Activated effector memory CD4-positive, alpha-beta T cell treated with Interleukin-2 at 50 U/mL for 16 hours (primary cell): ENCODE results near the gene MAPK8IP2.
"Not testable (repeated sequence)": the region's sequence is repeated elsewhere in the genome, so short reads cannot be mapped to it uniquely, and the experiment has no call there.

Experiments
- DNase-seq: peaks from one replicate; pipeline ENCODE4 v3.0.0-alpha.2; 2020

The MAPK8IP2 gene

GRCh38 chr22:50620593-50621355, 20.2 kb downstream of the MAPK8IP2 start:
- peak; percentile 53 for DNase-seq

- peak; percentile 39 for DNase-seq
Measured at GRCh38 chr22:50621356-50621880, 20.8 kb downstream of the MAPK8IP2 start.

GRCh38 chr22:50621948-50622722, 21.5 kb downstream of the MAPK8IP2 start:
- DNase-seq = peak; percentile 14

- no peak for DNase-seq
Measured at GRCh38 chr22:50622723-50623327, 22.2 kb downstream of the MAPK8IP2 start.

GRCh38 chr22:50624347-50625130, 23.9 kb downstream of the MAPK8IP2 start:
- DNase-seq = no peak

GRCh38 chr22:50625131-50625567, 24.6 kb downstream of the MAPK8IP2 start:
- no peak for DNase-seq

GRCh38 chr22:50625568-50626313, 25.1 kb downstream of the MAPK8IP2 start:
- DNase-seq = no peak

GRCh38 chr22:50626314-50626849, 25.8 kb downstream of the MAPK8IP2 start:
- DNase-seq = no peak

GRCh38 chr22:50626850-50627641, 26.5 kb downstream of the MAPK8IP2 start:
- no peak for DNase-seq

- DNase-seq = peak; percentile 72
Measured at GRCh38 chr22:50627642-50628542, 27.3 kb downstream of the MAPK8IP2 start, which contains the start of gene ARSA. Gene ARSA, minus strand, starts transcription at chr22:50628152. Its CDS starts 373 bp downstream, at chr22:50627779.

GRCh38 chr22:50628543-50629134, 28.0 kb downstream of the MAPK8IP2 start:
- no peak for DNase-seq

- no peak for DNase-seq
Measured at GRCh38 chr22:50630376-50630775, 29.8 kb downstream of the MAPK8IP2 start.

GRCh38 chr22:50633086-50633485, 32.5 kb downstream of the MAPK8IP2 start:
- no peak for DNase-seq

- DNase-seq = no peak
Measured at GRCh38 chr22:50633771-50634170, 33.2 kb downstream of the MAPK8IP2 start.

GRCh38 chr22:50635591-50635990, 35.0 kb downstream of the MAPK8IP2 start:
- no peak for DNase-seq

GRCh38 chr22:50640296-50640695, 39.7 kb downstream of the MAPK8IP2 start:
- not testable (repeated sequence) for DNase-seq

- no peak for DNase-seq
Measured at GRCh38 chr22:50640857-50641647, 40.5 kb downstream of the MAPK8IP2 start.
